Retinal pigment epithelial cell (primary cell): ENCODE data around the gene RDH5.

Experiments
- DNase-seq: peaks from one replicate; pipeline ENCODE4 v3.0.0-alpha.2; 2010; ENCODE audit warnings: low read depth
- H3K4me3 ChIP-seq: 2 replicates; pipeline ENCODE4 v1.5.1; 2011; ENCODE audit warnings: mild to moderate bottlenecking, low read length, control low read depth, moderate library complexity
- CTCF ChIP-seq: conservative IDR thresholded peaks from 2 replicates; pipeline ENCODE4 v1.5.1; 2011; ENCODE audit warnings: low read depth, low read length, control low read depth, inconsistent platforms

Gene RDH5

GRCh38 chr12:55712700-55713415 is 7.3 kb upstream of the RDH5 start:
- DNase-seq = no peak
- no peak for TF ChIP-seq CTCF
- H3K4me3 ChIP-seq = no peak overlapping the region

- no peak overlapping the region for H3K4me3 ChIP-seq
- no peak for TF ChIP-seq CTCF
- DNase-seq = no peak
These were observed 6.5 kb upstream of the RDH5 start for GRCh38 chr12:55713721-55714120.

- no peak for TF ChIP-seq CTCF
- peak overlapping the region; percentile 73 for H3K4me3 ChIP-seq
- DNase-seq = no peak
These were observed 4.9 kb upstream of the RDH5 start for GRCh38 chr12:55715169-55715764.

GRCh38 chr12:55715833-55716581 is 4.2 kb upstream of the RDH5 start, which contains the start of gene BLOC1S1:
BLOC1S1 (plus strand) TSS chr12:55716046; CDS start chr12:55716052, 6 bp downstream.
- no peak for DNase-seq
- TF ChIP-seq CTCF = no peak
- H3K4me3 ChIP-seq = peak within 1 kb of the TSS; percentile 73

- DNase-seq = no peak
- no peak for TF ChIP-seq CTCF
- H3K4me3 ChIP-seq = peak overlapping the region; percentile 73
These were observed 3.6 kb upstream of the RDH5 start for GRCh38 chr12:55716582-55716957.

- no peak for TF ChIP-seq CTCF
- no peak for DNase-seq
- peak overlapping the region; percentile 73 for H3K4me3 ChIP-seq
These were observed 2.9 kb upstream of the RDH5 start for GRCh38 chr12:55717011-55718007.
